Esophagus muscularis mucosa (tissue), 4 donors: ENCODE results near the gene RMDN3.

Experiments used
- EP300 ChIP-seq: sonication (generic); formaldehyde crosslinking; IDR thresholded peaks from one replicate; pipeline ENCODE4 v1.6.1; 2017; ENCODE audit warnings: antibody characterized with exemption
- POLR2A ChIP-seq: fragments of 450-650 bp; IDR thresholded peaks from one replicate; pipeline ENCODE4 v1.6.1; 2017; ENCODE audit warnings: antibody characterized with exemption, moderate library complexity, mild to moderate bottlenecking, low read depth
- TF ChIP-seq, protein P1 (sequence below), 3 experiments: fragments of 200-600 bp in 2 of 3; fragments of 450-650 bp in 1 of 3; sonication (generic) in 2 of 3; IDR thresholded peaks; one replicate each; pipeline ENCODE4 v1.5.1; 2017 to 2019; ENCODE audit warnings: antibody characterized with exemption in 3 of 3, mild to moderate bottlenecking in 2 of 3, moderate library complexity in 1 of 3

- TF ChIP-seq, protein P1, sequence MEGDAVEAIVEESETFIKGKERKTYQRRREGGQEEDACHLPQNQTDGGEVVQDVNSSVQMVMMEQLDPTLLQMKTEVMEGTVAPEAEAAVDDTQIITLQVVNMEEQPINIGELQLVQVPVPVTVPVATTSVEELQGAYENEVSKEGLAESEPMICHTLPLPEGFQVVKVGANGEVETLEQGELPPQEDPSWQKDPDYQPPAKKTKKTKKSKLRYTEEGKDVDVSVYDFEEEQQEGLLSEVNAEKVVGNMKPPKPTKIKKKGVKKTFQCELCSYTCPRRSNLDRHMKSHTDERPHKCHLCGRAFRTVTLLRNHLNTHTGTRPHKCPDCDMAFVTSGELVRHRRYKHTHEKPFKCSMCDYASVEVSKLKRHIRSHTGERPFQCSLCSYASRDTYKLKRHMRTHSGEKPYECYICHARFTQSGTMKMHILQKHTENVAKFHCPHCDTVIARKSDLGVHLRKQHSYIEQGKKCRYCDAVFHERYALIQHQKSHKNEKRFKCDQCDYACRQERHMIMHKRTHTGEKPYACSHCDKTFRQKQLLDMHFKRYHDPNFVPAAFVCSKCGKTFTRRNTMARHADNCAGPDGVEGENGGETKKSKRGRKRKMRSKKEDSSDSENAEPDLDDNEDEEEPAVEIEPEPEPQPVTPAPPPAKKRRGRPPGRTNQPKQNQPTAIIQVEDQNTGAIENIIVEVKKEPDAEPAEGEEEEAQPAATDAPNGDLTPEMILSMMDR (IDR thresholded peaks at IDR 0.05) = no peak
- TF ChIP-seq POLR2A (no peak), EP300 (no peak)
Measured at GRCh38 chr15:40790718-40791117, 35.7 kb upstream of the RMDN3 start.
